AG10803 (cell line): ENCODE measurements around the gene FXYD1.
A peak's percentile ranks its signal among the peaks of the same experiment; 100 is the strongest.

Experiments
- DNase-seq: peaks from one replicate; pipeline ENCODE4 v3.0.0; 2010; ENCODE audit warnings: low read depth
- H3K4me3 ChIP-seq: 2 replicates; pipeline ENCODE4 v1.5.1; 2011; ENCODE audit warnings: mild to moderate bottlenecking, low read length, control low read depth
- TF ChIP-seq, protein P1 (sequence below): conservative IDR thresholded peaks from 2 replicates; pipeline ENCODE4 v1.5.1; 2011; ENCODE audit warnings: mild to moderate bottlenecking, low read length, control low read depth, inconsistent platforms

The FXYD1 gene

GRCh38 chr19:35178701-35179100 lies 40.1 kb downstream of the FXYD1 start:
- TF ChIP-seq, protein P1, sequence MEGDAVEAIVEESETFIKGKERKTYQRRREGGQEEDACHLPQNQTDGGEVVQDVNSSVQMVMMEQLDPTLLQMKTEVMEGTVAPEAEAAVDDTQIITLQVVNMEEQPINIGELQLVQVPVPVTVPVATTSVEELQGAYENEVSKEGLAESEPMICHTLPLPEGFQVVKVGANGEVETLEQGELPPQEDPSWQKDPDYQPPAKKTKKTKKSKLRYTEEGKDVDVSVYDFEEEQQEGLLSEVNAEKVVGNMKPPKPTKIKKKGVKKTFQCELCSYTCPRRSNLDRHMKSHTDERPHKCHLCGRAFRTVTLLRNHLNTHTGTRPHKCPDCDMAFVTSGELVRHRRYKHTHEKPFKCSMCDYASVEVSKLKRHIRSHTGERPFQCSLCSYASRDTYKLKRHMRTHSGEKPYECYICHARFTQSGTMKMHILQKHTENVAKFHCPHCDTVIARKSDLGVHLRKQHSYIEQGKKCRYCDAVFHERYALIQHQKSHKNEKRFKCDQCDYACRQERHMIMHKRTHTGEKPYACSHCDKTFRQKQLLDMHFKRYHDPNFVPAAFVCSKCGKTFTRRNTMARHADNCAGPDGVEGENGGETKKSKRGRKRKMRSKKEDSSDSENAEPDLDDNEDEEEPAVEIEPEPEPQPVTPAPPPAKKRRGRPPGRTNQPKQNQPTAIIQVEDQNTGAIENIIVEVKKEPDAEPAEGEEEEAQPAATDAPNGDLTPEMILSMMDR = no peak
- H3K4me3 ChIP-seq = no peak overlapping the region
- DNase-seq = peak; percentile 69

DNA sequence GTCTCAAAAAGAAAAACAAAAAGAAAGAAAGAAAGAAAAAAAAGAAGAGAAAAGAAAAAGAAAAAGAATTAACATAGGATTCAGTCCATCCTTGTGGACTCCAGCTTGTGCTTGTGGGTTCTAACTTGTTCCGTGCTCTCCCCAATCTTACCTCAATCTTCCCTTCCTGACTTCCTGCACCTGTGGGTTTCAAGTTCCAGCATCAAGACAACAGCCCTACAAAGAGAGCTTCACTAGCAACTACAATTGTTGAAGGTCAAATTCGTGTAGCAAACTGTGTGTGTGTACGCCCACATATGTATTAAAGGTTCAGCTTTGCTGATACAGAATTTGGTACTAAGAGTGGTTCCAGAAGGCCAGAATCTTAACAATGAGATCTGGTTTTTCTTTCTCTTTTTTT lies 41.2 kb downstream of the FXYD1 start:
- H3K4me3 ChIP-seq = no peak overlapping the region
- TF ChIP-seq, protein P1 = no peak
- no peak for DNase-seq

DNA sequence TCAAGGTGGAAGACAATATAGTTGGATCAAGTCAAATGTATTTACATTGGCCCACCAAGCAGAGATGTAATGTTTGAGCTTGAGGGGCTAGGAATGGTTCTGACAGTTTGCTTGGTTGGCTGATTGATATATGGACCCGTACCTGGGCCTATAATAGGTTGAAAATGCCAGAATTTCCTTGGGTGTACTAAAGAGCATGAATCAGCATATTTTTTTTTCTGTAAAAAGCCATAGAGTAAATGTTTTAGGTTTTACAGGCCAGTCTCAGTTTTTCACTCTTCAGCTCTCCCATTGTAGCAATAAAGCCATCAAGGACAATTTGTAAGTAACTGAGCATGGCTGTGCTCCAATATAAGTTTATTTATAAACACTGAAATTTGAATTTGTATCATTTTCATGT lies 42.8 kb downstream of the FXYD1 start:
- no peak overlapping the region for H3K4me3 ChIP-seq
- TF ChIP-seq, protein P1 = no peak
- no peak for DNase-seq

GRCh38 chr19:35184267-35184666 lies 45.6 kb downstream of the FXYD1 start:
- H3K4me3 ChIP-seq = no peak overlapping the region
- TF ChIP-seq, protein P1 = no peak
- DNase-seq = no peak

DNA sequence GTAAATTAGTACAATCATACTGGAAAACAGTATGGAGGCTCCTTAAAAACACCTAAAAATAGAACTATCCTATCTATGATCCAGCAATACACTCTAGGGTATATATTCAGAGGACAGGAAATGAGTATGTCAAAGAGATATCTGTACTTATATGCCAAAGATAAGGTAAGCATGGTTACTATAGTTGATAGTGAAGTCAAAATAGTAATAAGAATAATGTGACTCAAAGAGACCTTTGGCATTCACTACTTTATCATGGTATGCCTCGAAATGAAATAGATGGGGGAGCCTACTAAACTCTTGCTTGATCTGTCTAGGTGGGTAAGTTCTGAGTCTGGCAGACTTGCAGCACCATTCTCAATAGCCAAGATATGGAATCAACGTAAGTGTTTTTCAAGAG lies 46.3 kb downstream of the FXYD1 start:
- TF ChIP-seq, protein P1 = no peak
- H3K4me3 ChIP-seq = no peak overlapping the region
- DNase-seq = no peak
